GM19438 (cell line): ENCODE results near the gene SHCBP1.
"Not testable (repeated sequence)": the region's sequence is repeated elsewhere in the genome, so short reads cannot be mapped to it uniquely, and the experiment has no call there.

Experiments
- ATAC-seq: cut with Tn5 transposase; IDR thresholded peaks from one replicate; pipeline ENCODE4 v1.9.1; 2021; ENCODE audit warnings: low read depth; ENCODE audit not compliant: unreplicated experiment

The SHCBP1 gene

DNA sequence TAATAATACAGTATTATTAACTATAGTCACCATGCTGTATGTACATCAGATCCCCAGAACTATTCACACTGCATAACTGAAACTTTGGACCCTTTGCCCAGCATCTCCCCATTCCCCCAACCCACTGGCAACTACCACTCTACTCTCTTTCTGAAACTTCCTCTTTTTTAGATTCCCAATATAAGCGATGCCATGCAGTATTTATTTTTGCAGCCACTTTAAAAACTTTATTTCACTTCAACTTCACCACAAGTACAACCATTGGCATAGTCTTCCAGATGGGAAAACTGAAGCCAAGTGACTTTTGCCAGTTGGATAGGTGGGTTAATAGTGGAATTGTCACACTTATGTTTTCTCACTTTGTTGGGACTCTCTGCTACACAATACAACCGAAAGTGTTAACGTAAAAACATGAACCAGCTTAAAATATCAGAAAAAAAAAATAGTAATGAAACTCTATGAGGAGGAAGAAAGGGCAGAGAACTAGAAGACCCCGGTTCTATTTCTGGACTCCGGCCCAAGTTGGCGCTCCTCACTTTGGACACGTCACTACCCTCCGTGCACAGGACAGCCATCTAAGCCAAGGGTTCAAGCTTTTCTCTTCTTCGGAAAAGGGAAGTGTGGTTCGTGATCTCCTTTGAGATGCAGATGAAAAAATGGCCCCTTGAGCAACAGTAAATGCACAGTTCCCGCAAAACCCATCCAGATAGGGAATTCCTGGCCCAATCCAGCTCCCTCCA, 743 bp downstream of the SHCBP1 start:
- no peak for ATAC-seq

- no peak for ATAC-seq
Measured at GRCh38 chr16:46618516-46618915, 2.7 kb downstream of the SHCBP1 start.

- ATAC-seq = no peak
Measured at GRCh38 chr16:46614006-46614405, 7.2 kb downstream of the SHCBP1 start.

DNA sequence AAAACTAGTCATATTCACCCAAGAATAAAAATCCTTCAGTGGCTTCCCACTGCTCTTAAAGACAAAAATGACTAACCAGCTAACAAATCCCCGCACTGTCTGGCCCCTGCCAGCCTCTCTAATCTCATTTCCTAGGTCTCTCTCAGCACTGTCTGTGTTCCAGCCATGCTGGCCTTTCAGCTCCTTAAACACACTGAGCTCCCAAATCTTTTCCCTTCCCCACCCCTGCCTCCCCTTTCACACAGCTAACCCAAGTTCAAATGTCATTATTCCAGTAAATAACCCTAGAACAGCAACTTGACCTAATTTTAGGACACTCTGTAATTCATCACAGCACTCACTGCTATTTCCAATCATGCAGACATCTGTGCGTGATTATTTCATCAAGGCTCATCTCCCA, 7.8 kb downstream of the SHCBP1 start:
- no peak for ATAC-seq

DNA sequence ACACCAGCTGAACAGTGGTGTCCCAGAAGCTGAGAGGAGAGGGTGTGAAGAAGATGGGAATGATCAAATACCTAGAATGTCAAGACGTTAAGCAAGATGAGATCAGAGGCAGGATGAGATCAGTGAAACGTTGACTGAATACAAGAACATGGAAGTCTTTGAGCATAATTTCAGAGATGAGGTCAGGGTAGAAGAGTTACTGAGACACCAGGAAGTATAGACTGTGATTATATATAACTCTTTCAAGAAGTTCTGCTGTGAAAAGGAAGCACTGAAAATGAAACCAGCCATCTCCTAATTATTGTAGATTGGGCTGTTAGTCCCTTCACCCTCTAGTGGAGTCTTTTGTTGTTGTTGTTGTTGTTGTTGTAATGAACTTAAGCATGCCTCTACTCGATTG, 9.1 kb downstream of the SHCBP1 start:
- peak; percentile 65 for ATAC-seq

- no peak for ATAC-seq
Measured at GRCh38 chr16:46607529-46607928, 13.7 kb downstream of the SHCBP1 start.

GRCh38 chr16:46606231-46606630, 14.9 kb downstream of the SHCBP1 start:
- ATAC-seq = no peak

- no peak for ATAC-seq
Measured at GRCh38 chr16:46591257-46591656, 29.9 kb downstream of the SHCBP1 start.

DNA sequence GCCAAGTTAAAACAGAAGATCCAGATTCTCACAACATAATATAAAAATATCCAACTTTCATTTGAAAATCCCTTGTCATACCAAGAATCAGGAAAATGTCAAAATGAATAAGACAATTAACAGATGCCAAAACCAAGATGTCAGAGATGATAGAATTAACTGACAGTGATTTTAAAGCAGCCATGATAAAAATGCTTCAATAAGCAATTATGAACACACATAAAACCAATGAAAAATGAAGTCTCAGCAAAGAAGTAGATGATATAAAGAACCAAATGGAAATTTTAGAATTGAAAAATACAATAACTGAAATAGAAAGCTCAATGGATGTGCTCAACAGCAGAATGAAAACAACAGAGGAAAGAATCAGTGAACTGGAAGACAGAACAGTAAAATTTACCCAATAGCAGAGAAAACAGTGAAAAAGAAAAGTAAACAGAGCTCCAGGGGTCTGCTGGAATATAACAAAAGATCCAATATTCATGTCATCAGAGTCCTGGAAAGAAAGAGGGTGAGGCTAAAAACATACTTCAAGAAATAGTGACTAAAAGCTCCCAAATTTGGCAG, 35.1 kb downstream of the SHCBP1 start:
- ATAC-seq = no peak

DNA sequence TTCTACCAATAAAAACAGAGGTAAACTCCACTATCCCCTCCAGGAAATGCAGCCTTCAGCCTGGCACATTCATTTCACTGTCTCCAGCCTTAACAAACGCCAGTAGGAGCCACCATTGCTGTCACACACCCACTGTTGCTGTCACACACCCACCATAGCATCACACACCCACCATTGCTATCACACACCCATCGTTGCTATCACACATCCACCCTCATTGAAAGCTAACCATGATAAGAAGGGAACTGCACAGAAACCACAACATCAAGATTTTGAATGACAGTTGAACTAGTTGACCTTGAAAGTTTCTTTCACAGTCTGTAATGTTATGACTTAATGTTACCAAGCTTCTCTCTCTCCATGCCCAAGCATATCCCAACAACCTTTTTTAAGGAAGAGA, 38.1 kb downstream of the SHCBP1 start:
- no peak for ATAC-seq

GRCh38 chr16:46582313-46582712, 38.9 kb downstream of the SHCBP1 start:
- no peak for ATAC-seq

DNA sequence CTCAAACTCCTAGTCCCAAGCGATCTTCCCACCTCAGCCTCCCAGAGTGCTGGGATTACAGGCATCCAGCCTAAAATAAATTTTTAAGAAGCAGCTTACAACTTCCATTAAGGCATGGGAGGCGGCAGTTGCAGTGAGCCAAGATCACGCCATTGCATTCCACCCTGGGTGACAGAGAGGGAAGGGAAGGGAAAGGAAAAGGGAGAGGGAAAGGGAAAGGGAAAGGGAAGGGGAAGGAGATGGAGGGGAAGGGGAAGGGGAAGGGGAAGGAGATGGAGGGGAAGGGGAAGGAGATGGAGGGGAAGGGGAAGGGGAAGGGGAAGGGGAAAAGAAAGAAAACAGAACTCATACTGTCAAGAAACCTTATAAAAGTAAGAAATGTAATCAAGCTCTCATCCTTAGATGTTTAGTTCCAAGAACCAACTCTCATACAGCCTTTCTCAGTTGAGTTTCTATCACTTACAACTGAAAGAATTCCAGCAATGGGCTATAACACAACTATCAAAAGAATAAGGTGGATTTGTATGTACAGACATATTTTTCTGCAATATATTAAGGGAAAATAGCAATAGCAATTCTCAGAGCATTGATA, 43.1 kb downstream of the SHCBP1 start:
- ATAC-seq = no peak

- ATAC-seq = no peak
Measured at GRCh38 chr16:46573834-46574159, 47.4 kb downstream of the SHCBP1 start.

- ATAC-seq = no peak
Measured at GRCh38 chr16:46573008-46573833, 48.0 kb downstream of the SHCBP1 start.

DNA sequence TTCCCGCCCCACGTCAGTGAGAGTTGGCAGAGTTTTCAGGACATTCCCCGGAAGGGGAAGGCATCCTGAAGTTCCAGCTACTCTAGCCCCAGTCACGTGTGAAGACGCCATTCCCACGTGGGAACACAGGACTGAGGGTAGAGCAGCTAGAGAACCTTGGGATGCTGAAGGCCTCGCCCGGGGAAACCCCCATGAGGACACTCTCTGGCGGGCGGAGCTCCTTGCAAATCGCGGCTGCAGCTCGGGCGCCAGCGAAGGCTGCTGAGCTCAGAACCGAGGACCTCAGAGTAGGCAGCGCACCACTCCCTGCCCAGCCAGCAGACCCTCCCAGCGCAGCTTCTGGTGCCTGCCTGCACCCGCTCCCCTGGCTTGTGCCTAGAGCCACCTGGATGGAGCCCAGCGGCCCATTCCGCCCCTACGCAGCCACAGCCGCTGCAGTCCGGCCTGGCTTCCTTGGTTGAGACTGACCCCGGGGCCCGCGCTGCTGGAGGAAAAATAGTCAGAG, 51.9 kb downstream of the SHCBP1 start:
- no peak for ATAC-seq

GRCh38 chr16:46568472-46569230, 52.5 kb downstream of the SHCBP1 start:
- no peak for ATAC-seq

GRCh38 chr16:46562979-46563378, 58.2 kb downstream of the SHCBP1 start:
- ATAC-seq = no peak

- no peak for ATAC-seq
Measured at GRCh38 chr16:46558018-46558417, 63.2 kb downstream of the SHCBP1 start.

DNA sequence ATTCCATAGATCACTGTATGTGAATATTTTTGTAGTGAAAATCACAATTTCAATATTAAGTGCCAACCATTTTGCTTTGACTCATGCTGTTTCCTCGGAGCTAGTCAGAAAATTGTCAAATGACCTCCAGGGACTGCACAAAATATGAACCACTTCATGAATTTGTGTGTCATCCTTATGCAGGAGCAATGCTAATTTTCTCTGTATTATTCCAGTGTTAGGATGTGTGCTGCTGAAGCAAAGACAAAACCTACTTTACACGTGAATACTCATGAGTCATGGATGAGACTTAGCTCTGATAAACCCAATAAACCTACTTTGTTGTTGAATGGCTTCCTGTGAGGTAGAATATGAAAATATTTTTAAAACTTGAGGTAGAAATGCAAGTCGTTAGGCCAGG, 65.2 kb downstream of the SHCBP1 start:
- ATAC-seq = no peak

DNA sequence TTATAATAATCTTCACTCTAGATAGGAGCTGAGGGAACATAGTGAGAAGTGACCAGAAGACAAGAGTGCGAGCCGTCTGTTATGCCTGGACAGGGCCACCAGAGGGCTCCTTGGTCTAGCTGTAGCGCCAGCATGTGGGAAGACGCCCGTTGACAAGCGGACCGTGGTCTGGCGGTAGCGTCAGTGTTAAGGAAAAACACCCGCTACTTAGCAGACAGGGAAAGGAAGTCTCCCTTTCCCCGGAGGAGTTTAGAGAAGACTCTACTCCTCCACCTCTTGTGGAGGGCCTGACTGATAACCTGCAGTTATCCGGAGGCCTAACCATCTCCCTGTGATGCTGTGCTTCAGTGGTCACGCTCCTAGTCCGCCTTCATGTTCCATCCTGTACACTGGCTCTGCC, 66.7 kb downstream of the SHCBP1 start:
- ATAC-seq = not testable (repeated sequence)
